ENCODE data around the gene HTRA3. TPM values are rescaled to one million over a fixed set of nuclear protein-coding genes. Genes with fewer than 3 reads are reported as not detected.

HTRA3 gene
- total RNA-seq, 1 experiment from 2014 or later: 0.64 TPM

GRCh38 chr4:8297141-8297601 lies 27.6 kb downstream of the HTRA3 start:
- ChIA-PET POLR2A (ENCODE audit: low non-redundant PET) (no interaction called here), CTCF (no interaction called here)
- Histone ChIP-seq H3K9me3 (ENCODE audit: low read depth, low read length, poor library complexity, severe bottlenecking) (no peaks in the 10 kb centered on the region), H3K36me3 (ENCODE audit: insufficient read depth, low read length, poor library complexity, severe bottlenecking) (no peaks in the 10 kb centered on the region), H3K4me1 (ENCODE audit: insufficient read depth, low read length, poor library complexity, severe bottlenecking) (no peaks in the 10 kb centered on the region), H3K27ac (ENCODE audit: low read depth, low read length, poor library complexity, severe bottlenecking) (no peak overlapping the region), H3K27me3 (replicated peaks; ENCODE audit: insufficient read depth, low read depth, low read length, poor library complexity) (no peaks in the 10 kb centered on the region), H3K4me3 (ENCODE audit: low read depth, low read length, poor library complexity, severe bottlenecking) (no peak overlapping the region)
- DNase-seq (ENCODE audit: low spot score): no peak
- intact Hi-C loops (cut with micrococcal nuclease; ENCODE audit: unreplicated experiment): no loop called here
- BruUV-seq (replicated peaks): no TSS peak
- TF ChIP-seq CTCF (conservative IDR thresholded peaks at IDR 0.05; ENCODE audit: low read depth, low read length): no peak
- TF ChIP-seq EZH2 (IDR thresholded peaks at IDR 0.05; ENCODE audit: borderline replicate concordance, low read depth, low read length, poor library complexity, severe bottlenecking): no peak

GRCh38 chr4:8297691-8298485 lies 28.3 kb downstream of the HTRA3 start:
- no peak for DNase-seq (ENCODE audit: low spot score)
- Histone ChIP-seq H3K27ac (ENCODE audit: low read depth, low read length, poor library complexity, severe bottlenecking) (no peak overlapping the region), H3K4me3 (ENCODE audit: low read depth, low read length, poor library complexity, severe bottlenecking) (no peak overlapping the region), H3K36me3 (ENCODE audit: insufficient read depth, low read length, poor library complexity, severe bottlenecking) (no peaks in the 10 kb centered on the region), H3K4me1 (ENCODE audit: insufficient read depth, low read length, poor library complexity, severe bottlenecking) (no peaks in the 10 kb centered on the region), H3K27me3 (replicated peaks; ENCODE audit: insufficient read depth, low read depth, low read length, poor library complexity) (no peaks in the 10 kb centered on the region), H3K9me3 (ENCODE audit: low read depth, low read length, poor library complexity, severe bottlenecking) (no peaks in the 10 kb centered on the region)
- TF ChIP-seq CTCF (conservative IDR thresholded peaks at IDR 0.05; ENCODE audit: low read depth, low read length): no peak
- TF ChIP-seq EZH2 (IDR thresholded peaks at IDR 0.05; ENCODE audit: borderline replicate concordance, low read depth, low read length, poor library complexity, severe bottlenecking): no peak
- no TSS peak for BruUV-seq (replicated peaks)
- ChIA-PET POLR2A (ENCODE audit: low non-redundant PET) (no interaction called here), CTCF (no interaction called here)
- intact Hi-C loops (cut with micrococcal nuclease; ENCODE audit: unreplicated experiment): no loop called here

- no TSS peak for BruUV-seq (replicated peaks)
- no peak for DNase-seq (ENCODE audit: low spot score)
- no peaks in the 10 kb centered on the region for H3K36me3 ChIP-seq (ENCODE audit: insufficient read depth, low read length, poor library complexity, severe bottlenecking)
- ChIA-PET CTCF (no interaction called here), POLR2A (ENCODE audit: low non-redundant PET) (interaction anchor here (0.7 kb wide), 1 partner anchor 363 kb away, joined by 4 read pairs; no protein-coding TSS in a partner anchor)
- H3K9me3 ChIP-seq (ENCODE audit: low read depth, low read length, poor library complexity, severe bottlenecking): no peaks in the 10 kb centered on the region
- no peak overlapping the region for H3K27ac ChIP-seq (ENCODE audit: low read depth, low read length, poor library complexity, severe bottlenecking)
- no peaks in the 10 kb centered on the region for H3K27me3 ChIP-seq (replicated peaks; ENCODE audit: insufficient read depth, low read depth, low read length, poor library complexity)
- TF ChIP-seq CTCF (conservative IDR thresholded peaks at IDR 0.05; ENCODE audit: low read depth, low read length) (no peak), EZH2 (IDR thresholded peaks at IDR 0.05; ENCODE audit: borderline replicate concordance, low read depth, low read length, poor library complexity, severe bottlenecking) (no peak)
- H3K4me3 ChIP-seq (ENCODE audit: low read depth, low read length, poor library complexity, severe bottlenecking): no peak overlapping the region
- no peaks in the 10 kb centered on the region for H3K4me1 ChIP-seq (ENCODE audit: insufficient read depth, low read length, poor library complexity, severe bottlenecking)
- intact Hi-C loops (cut with micrococcal nuclease; ENCODE audit: unreplicated experiment): no loop called here
These were observed 31.3 kb downstream of the HTRA3 start for GRCh38 chr4:8300832-8301231.
